Fibroblast of lung (primary cell): ENCODE data around the gene C16orf87. TPM values are rescaled to one million over a fixed set of nuclear protein-coding genes. Genes with fewer than 3 reads are reported as not detected.

Source experiments
- DNase-seq, 2 donors: peaks; one replicate each; pipeline versions ENCODE4 v3.0.0 to v3.0.0-alpha.2; 2010; ENCODE audit warnings: low read depth in 2 of 2
- H2AFZ ChIP-seq: 2 replicates; pipeline ENCODE4 v1.5.1; 2012; ENCODE audit warnings: low read length, control low read depth, inconsistent platforms
- H3K27ac ChIP-seq: 2 replicates; pipeline ENCODE4 v1.5.1; 2011; ENCODE audit warnings: low read length, control low read depth; ENCODE audit not compliant: insufficient read depth
- H3K27me3 ChIP-seq: 2 replicates; pipeline ENCODE4 v1.5.1; 2011; ENCODE audit warnings: mild to moderate bottlenecking, low read length; ENCODE audit not compliant: control insufficient read depth, insufficient read depth
- H3K36me3 ChIP-seq: 2 replicates; pipeline ENCODE4 v1.5.1; 2011; ENCODE audit warnings: low read length; ENCODE audit not compliant: control insufficient read depth, insufficient read depth
- H3K4me1 ChIP-seq: 2 replicates; pipeline ENCODE4 v1.5.1; 2011; ENCODE audit warnings: low read length; ENCODE audit not compliant: control insufficient read depth, insufficient read depth; ENCODE audit errors: extremely low read depth
- H3K4me2 ChIP-seq: 2 replicates; pipeline ENCODE4 v1.5.1; 2011; ENCODE audit warnings: low read length, control low read depth; ENCODE audit not compliant: insufficient read depth; ENCODE audit errors: extremely low read depth
- H3K4me3 ChIP-seq, 4 experiments: fragments of 200-600 bp in 1 of 4; sonication (generic) in 1 of 4; replicated peaks in 1 of 4; 2 replicates each; pipeline ENCODE4 v1.5.1; 2011 to 2016; ENCODE audit warnings: low read length in 4 of 4, low read depth in 3 of 4, mild to moderate bottlenecking in 3 of 4, control low read depth in 2 of 4, inconsistent platforms in 1 of 4, mixed read lengths in 1 of 4; ENCODE audit not compliant: insufficient read depth in 1 of 4; ENCODE audit errors: control extremely low read depth in 1 of 4
- H3K79me2 ChIP-seq: 2 replicates; pipeline ENCODE4 v1.5.1; 2012; ENCODE audit warnings: mild to moderate bottlenecking, low read length, inconsistent platforms; ENCODE audit not compliant: control insufficient read depth, insufficient read depth
- H3K9ac ChIP-seq: 2 replicates; pipeline ENCODE4 v1.5.1; 2011; ENCODE audit warnings: mild to moderate bottlenecking, low read length, control low read depth; ENCODE audit not compliant: insufficient read depth
- H3K9me3 ChIP-seq: 2 replicates; pipeline ENCODE4 v1.5.1; 2012; ENCODE audit warnings: low read depth, low read length; ENCODE audit not compliant: control insufficient read depth, insufficient read depth
- H4K20me1 ChIP-seq: 2 replicates; pipeline ENCODE4 v1.5.1; 2011; ENCODE audit warnings: low read length; ENCODE audit not compliant: control insufficient read depth, insufficient read depth; ENCODE audit errors: extremely low read depth
- CTCF ChIP-seq, 2 donors: IDR thresholded peaks in 1 of 2; conservative IDR thresholded peaks in 1 of 2; 1 replicate in 1 of 2; 2 replicates in 1 of 2; pipeline ENCODE4 v1.5.1; 2011 to 2012; ENCODE audit warnings: low read length in 2 of 2, control low read depth in 1 of 2, inconsistent platforms in 1 of 2, low read depth in 1 of 2, mild to moderate bottlenecking in 1 of 2
- EZH2 ChIP-seq: IDR thresholded peaks from 2 replicates; pipeline ENCODE4 v1.5.1; 2012; ENCODE audit warnings: low read length, control low read depth, mild to moderate bottlenecking; ENCODE audit errors: missing control alignments
- polyA plus RNA-seq, 2 donors: library from polyadenylated mRNA; depleted of rRNA in 1 of 2; stranded (reverse) in 1 of 2; unstranded in 1 of 2; fragments of >200 nt; gene quantifications; 2 replicates each; pipeline ENCODE4 v1.2.1, GENCODE V29; 2011 to 2012; ENCODE audit warnings: missing spikeins in 1 of 2
- total RNA-seq: library from RNA; depleted of rRNA; stranded (reverse); fragments of >200 nt; gene quantifications from 2 replicates; pipeline ENCODE4 v1.2.1, GENCODE V29; 2014

C16orf87 gene
- total and polyA plus RNA-seq, 2 donors (not counting 1 experiment from before 2014, with no cell fraction given): 11.6 to 12.1 TPM

GRCh38 chr16:46826631-46827030, 4.3 kb downstream of the C16orf87 start:
- Histone ChIP-seq H3K4me3 (peak overlapping the region in 3 of 4 experiments; percentile 8 to 29 (median 10)), H3K79me2 (peaks cover 54% of the 10 kb centered on the region), H3K27ac (peak overlapping the region; percentile 14), H3K4me1 (peaks cover 11% of the 10 kb centered on the region), H3K4me2 (peak overlapping the region; percentile 68), H3K9me3 (no peaks in the 10 kb centered on the region), H3K27me3 (no peaks in the 10 kb centered on the region), H4K20me1 (no peaks in the 10 kb centered on the region), H3K9ac (no peak overlapping the region), H2AFZ (no peak overlapping the region), H3K36me3 (no peaks in the 10 kb centered on the region)
- peak; percentile 43 to 71 for DNase-seq
- TF ChIP-seq CTCF (conservative IDR thresholded peaks at IDR 0.05 in 1 of 2, IDR thresholded peaks at IDR 0.05 in 1 of 2; ENCODE audit: low read depth in 1 of 2, low read length in 2 of 2) (no peak), EZH2 (no peak)

- Histone ChIP-seq H3K9ac (no peak overlapping the region), H3K27me3 (no peaks in the 10 kb centered on the region), H2AFZ (no peak overlapping the region), H3K79me2 (peaks cover 45% of the 10 kb centered on the region), H3K36me3 (no peaks in the 10 kb centered on the region), H4K20me1 (no peaks in the 10 kb centered on the region), H3K27ac (no peak overlapping the region), H3K4me2 (peak overlapping the region; percentile 7), H3K4me3 (no peak overlapping the region), H3K4me1 (peaks cover 11% of the 10 kb centered on the region), H3K9me3 (no peaks in the 10 kb centered on the region)
- DNase-seq: peak; percentile 46 to 93
- TF ChIP-seq CTCF (conservative IDR thresholded peaks at IDR 0.05 in 1 of 2, IDR thresholded peaks at IDR 0.05 in 1 of 2; ENCODE audit: low read depth in 1 of 2, low read length in 2 of 2) (no peak), EZH2 (no peak)
Observed at GRCh38 chr16:46822270-46822669, 8.7 kb downstream of the C16orf87 start.

GRCh38 chr16:46817961-46818360, 13.0 kb downstream of the C16orf87 start:
- H4K20me1 ChIP-seq: no peaks in the 10 kb centered on the region
- peaks cover 55% of the 10 kb centered on the region for H3K79me2 ChIP-seq
- H3K27ac ChIP-seq: no peak overlapping the region
- no peaks in the 10 kb centered on the region for H3K27me3 ChIP-seq
- H2AFZ ChIP-seq: no peak overlapping the region
- H3K4me1 ChIP-seq: peaks cover 4% of the 10 kb centered on the region
- peak; percentile 19 to 59 for DNase-seq
- no peak for TF ChIP-seq EZH2
- no peak for TF ChIP-seq CTCF (conservative IDR thresholded peaks at IDR 0.05 in 1 of 2, IDR thresholded peaks at IDR 0.05 in 1 of 2; ENCODE audit: low read depth in 1 of 2, low read length in 2 of 2)
- no peak overlapping the region for H3K4me3 ChIP-seq
- no peak overlapping the region for H3K9ac ChIP-seq
- peaks cover 2% of the 10 kb centered on the region for H3K36me3 ChIP-seq
- no peak overlapping the region for H3K4me2 ChIP-seq
- no peaks in the 10 kb centered on the region for H3K9me3 ChIP-seq
